ENCODE results near the gene CENPQ.
A peak's percentile ranks its signal among the peaks of the same experiment; 100 is the strongest.
"Not testable (repeated sequence)": the region's sequence is repeated elsewhere in the genome, so short reads cannot be mapped to it uniquely, and the experiment has no call there.

CENPQ gene, protein sequence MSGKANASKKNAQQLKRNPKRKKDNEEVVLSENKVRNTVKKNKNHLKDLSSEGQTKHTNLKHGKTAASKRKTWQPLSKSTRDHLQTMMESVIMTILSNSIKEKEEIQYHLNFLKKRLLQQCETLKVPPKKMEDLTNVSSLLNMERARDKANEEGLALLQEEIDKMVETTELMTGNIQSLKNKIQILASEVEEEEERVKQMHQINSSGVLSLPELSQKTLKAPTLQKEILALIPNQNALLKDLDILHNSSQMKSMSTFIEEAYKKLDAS

GRCh38 chr6:49462927-49463611, at the start of gene CENPQ, which contains the start of gene MMUT:
Gene CENPQ (plus strand): TSS chr6:49463370. CDS start chr6:49470177, 6,807 bp downstream.
Gene MMUT (minus strand): TSS chr6:49463253. CDS start chr6:49459466, 3,787 bp downstream.
- peak; percentile 90 for DNase-seq (ENCODE audit: low spot score)

- DNase-seq (ENCODE audit: low spot score): no peak
Observed at GRCh38 chr6:49415358-49415757, 47.8 kb upstream of the CENPQ start.

DNA sequence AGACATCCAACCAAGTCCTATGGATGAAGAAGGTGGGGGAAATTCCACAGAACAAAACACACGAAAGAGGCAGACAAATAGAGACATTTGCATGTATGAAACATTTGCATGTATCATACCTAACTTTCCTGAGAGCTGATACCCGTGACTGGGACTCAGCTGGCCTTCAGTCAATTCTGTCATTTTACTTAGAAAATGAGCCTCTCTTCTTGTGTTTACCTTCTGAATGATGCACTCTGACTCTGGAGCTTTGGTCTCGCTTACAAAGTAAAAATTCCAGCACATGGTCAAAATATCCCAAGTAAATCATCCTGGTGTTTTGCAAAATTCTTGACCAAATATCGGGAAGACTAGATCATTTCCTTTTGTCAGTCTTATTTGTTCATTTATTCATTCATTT, 47.0 kb upstream of the CENPQ start:
- no peak for DNase-seq (ENCODE audit: low spot score)

DNA sequence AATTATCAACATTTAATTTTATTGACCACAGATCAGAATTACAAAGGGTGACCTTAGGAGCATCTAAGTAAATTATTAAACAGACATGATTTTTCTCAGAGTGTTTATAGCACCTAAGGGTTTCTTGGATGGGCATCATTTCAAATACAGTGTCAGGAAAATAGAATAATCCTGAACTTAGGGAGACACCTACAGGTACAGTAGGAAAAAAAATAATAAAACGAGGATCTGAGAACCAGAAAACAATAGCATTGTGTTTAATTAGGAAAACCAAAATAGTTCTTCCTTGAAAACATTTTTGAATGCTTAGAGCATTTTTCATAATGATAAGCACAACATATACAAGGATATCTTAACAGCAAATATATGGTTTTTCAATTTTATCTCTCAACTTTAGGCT, 39.4 kb upstream of the CENPQ start:
- DNase-seq (ENCODE audit: low spot score): no peak

GRCh38 chr6:49430187-49430586, 33.0 kb upstream of the CENPQ start:
- DNase-seq (ENCODE audit: low spot score): no peak

DNA sequence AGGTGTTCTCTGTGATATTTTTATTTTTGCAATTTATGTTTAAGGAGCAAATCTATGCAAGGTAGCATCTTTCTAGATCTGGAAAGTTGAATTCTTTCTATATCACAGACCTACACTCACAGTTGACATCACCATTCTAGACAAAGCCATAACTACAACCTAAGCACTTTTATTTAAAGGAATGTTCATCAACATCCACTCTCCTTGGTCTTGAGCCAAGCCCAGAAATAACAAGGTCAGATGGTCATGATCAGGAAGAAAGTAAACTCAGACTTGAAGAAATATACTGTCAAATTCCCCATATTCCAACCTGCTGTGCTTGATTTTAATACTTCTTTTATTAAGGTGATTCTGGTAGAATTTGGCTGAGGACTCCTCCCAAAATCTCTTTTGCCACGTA, 32.3 kb upstream of the CENPQ start:
- no peak for DNase-seq (ENCODE audit: low spot score)

- no peak for DNase-seq (ENCODE audit: low spot score)
Observed at GRCh38 chr6:49453221-49453620, 9.9 kb upstream of the CENPQ start.

DNA sequence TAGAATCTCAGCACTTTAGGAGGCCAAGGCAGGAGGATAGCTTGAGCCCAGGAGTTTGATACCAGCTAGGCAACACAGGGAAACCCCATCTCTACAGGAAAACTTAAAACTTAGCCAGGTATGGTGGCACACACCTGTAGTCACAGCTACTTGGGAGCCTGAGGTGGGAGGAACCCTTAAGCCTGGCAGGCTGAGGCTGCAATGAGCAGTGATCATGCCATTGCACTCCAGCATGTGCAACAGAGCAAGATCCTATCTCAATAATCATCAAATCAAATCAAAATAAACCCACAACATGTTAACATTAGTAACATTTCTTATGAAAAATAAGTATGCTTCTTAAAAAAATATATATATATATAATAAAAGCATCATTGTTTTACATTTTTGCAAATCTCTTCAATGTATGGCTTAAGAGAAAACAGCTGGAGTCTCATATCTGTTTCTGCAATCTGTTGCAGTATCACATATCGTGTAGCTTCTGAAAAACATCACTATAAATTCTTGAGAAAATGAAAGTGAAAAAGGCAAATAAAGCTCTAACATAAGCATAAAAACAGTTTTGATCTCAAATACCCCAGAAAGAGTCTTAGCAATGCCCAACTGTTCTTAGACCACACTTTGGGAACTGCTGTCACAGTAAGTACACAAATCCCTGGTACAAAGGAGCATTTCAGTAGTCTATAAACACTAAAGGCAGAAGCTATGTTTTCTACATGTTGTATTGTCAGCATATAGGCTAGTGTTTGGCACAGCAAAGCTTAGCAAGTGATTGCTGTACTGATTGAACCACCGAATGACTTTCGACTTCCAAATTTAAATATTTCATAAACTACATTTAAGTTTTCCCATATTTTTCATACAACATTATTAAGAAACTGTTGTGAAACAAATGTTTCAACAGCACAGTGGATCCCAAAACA, 8.1 kb upstream of the CENPQ start:
- no peak for DNase-seq (ENCODE audit: low spot score)

GRCh38 chr6:49457771-49458170, 5.4 kb upstream of the CENPQ start:
- no peak for DNase-seq (ENCODE audit: low spot score)

DNA sequence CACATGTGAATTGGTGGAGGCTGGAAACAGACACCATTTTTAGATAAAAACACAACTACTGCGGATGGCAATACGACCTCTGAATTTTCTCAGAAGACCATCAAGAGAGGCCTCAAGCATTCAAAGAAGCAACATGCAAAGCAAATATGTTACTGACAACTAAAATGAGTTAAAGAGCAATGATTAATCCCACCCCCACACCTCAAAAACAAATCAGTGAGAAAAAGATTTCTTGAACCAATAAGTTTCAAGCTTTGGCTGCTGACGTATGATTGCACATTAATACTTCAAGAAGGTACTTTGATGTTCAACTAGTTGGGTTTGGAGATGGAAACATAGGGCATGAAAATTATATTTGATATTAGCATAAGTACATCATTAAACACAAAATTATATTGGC, 1.1 kb upstream of the CENPQ start:
- no peak for DNase-seq (ENCODE audit: low spot score)

GRCh38 chr6:49462599-49462926, 607 bp upstream of the CENPQ start:
- DNase-seq (ENCODE audit: low spot score): no peak

DNA sequence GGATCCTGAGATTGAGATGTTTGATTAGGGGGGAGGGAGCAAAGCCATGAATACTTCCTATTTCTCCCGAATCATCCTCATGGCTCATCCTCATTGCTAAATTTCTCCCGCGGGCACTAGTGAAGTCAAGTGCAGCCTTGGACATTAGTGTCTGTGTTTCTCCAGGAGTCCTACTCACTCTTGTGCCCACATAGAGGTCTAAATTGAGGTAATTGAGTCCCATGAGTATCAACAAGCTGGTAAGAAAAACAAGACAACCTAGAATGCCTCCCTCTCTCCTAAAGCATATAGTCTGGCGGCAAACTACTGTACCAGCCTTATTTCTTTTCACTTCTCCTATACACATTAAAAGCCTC, 420 bp downstream of the CENPQ start:
- no peak for DNase-seq (ENCODE audit: low spot score)

DNA sequence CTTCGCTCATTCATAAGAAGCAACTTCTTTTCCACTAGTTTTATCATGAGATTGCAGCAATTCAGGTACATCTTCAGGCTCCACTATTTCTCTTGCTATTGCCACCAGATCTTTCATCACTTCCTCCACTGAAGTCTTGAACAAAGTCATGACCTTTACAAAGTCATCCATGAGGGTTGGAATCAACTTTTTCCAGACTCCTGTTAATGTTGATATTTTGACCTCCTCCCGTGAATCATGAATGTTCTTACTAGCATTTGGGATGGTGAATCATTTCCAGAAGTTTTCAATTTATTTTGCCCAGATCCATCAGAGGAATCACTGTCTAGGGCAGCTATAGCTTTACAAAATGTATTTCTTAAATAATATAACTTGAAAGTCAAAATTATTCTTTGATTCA, 1.5 kb downstream of the CENPQ start:
- no peak for DNase-seq (ENCODE audit: low spot score)

- no peak for DNase-seq (ENCODE audit: low spot score)
Observed at GRCh38 chr6:49468042-49468441, 4.9 kb downstream of the CENPQ start.

DNA sequence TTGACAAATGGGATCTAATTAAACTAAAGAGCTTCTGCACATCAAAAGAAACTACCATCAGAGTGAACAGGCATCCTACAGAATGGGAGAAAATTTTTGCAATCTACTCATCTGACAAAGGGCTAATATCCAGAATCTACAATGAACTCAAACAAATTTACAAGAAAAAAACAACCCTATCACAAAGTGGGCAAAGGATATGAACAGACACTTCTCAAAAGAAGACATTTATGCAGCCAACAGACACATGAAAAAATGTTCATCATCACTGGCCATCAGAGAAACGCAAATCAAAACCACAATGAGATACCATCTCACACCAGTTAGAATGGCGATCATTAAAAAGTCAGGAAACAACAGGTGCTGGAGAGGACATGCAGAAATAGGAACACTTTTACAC, 13.4 kb downstream of the CENPQ start:
- not testable (repeated sequence) for DNase-seq (ENCODE audit: low spot score)

DNA sequence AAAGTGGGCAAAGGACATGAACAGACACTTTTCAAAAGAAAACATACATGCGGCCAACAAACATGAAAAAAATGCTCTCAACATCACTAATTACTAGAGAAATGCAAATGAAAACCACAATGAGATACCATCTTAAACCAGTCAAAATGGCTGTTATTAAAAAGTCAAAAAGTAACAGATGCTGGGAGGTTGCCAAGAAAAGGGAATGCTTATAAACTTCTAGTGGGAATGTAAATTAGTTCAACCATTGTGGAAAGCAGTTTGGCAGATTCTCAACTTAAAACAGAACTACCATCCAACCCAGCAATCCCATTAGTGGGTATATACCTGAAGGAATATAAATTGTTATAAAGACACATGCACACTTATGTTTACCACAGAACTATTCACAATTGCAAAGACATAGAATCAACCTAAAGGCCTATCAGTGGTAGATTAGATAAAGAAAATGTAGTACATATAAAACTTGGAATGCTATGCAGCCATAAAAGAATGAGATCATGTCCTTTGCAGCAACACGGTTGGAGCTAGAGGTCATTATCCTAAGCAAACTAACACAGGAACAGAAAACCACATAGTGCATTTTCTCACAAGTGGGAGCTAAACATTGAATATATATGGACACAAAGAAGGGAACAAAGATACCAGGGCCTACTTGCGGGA, 16.3 kb downstream of the CENPQ start:
- DNase-seq (ENCODE audit: low spot score): no peak

GRCh38 chr6:49481846-49482245, 18.7 kb downstream of the CENPQ start:
- DNase-seq (ENCODE audit: low spot score): not testable (repeated sequence)

- not testable (repeated sequence) for DNase-seq (ENCODE audit: low spot score)
Observed at GRCh38 chr6:49483380-49483779, 20.2 kb downstream of the CENPQ start.

- no peak for DNase-seq (ENCODE audit: low spot score)
Observed at GRCh38 chr6:49490633-49491032, 27.5 kb downstream of the CENPQ start.

- DNase-seq (ENCODE audit: low spot score): no peak
Observed at GRCh38 chr6:49497304-49497703, 34.1 kb downstream of the CENPQ start.

DNA sequence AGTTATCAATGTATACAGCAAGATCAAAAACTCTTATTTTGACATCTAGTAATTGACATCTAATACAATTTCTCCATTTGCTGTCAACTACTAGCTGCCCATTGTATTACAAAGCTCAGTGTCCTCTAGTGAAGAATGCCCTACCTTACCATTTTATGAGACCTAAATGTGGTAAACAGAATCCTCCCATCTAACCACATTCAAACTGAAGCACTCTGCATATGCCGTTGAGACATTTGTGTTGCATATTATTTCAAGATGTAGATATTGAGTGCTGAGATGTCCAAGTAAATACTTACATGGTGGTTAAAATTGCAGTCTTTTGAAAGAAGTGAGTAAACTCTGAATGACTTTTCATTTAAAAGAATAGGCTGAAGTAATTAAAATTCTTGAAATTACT, 36.0 kb downstream of the CENPQ start:
- DNase-seq (ENCODE audit: low spot score): no peak

GRCh38 chr6:49499623-49500022, 36.5 kb downstream of the CENPQ start, which contains the start of gene GLYATL3:
Gene GLYATL3 (plus strand): TSS chr6:49499923. CDS start chr6:49511991, 12,068 bp downstream.
- DNase-seq (ENCODE audit: low spot score): no peak
